NB4 (cell line): ENCODE measurements around the gene CGREF1.

ENCODE experiments used
- POLR2A ChIP-seq: IDR thresholded peaks from 2 replicates; pipeline ENCODE4 v1.6.1; 2011; ENCODE audit warnings: mild to moderate bottlenecking; ENCODE audit not compliant: insufficient read length; ENCODE audit errors: extremely low read depth
- TF ChIP-seq, protein P1 (sequence below): IDR thresholded peaks from 2 replicates; pipeline ENCODE4 v1.6.1; 2011; ENCODE audit warnings: low read depth, low read length
- TF ChIP-seq, protein P2 (sequence below): IDR thresholded peaks from one replicate; pipeline ENCODE4 v1.5.1; 2012; ENCODE audit warnings: low read depth, low read length

- TF ChIP-seq, protein P1, sequence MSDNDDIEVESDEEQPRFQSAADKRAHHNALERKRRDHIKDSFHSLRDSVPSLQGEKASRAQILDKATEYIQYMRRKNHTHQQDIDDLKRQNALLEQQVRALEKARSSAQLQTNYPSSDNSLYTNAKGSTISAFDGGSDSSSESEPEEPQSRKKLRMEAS = no peak
- TF ChIP-seq, protein P2, sequence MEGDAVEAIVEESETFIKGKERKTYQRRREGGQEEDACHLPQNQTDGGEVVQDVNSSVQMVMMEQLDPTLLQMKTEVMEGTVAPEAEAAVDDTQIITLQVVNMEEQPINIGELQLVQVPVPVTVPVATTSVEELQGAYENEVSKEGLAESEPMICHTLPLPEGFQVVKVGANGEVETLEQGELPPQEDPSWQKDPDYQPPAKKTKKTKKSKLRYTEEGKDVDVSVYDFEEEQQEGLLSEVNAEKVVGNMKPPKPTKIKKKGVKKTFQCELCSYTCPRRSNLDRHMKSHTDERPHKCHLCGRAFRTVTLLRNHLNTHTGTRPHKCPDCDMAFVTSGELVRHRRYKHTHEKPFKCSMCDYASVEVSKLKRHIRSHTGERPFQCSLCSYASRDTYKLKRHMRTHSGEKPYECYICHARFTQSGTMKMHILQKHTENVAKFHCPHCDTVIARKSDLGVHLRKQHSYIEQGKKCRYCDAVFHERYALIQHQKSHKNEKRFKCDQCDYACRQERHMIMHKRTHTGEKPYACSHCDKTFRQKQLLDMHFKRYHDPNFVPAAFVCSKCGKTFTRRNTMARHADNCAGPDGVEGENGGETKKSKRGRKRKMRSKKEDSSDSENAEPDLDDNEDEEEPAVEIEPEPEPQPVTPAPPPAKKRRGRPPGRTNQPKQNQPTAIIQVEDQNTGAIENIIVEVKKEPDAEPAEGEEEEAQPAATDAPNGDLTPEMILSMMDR = no peak
- no peak for TF ChIP-seq POLR2A
Measured at GRCh38 chr2:27070653-27071276, 48.2 kb downstream of the CGREF1 start.
